ENCODE measurements around the gene ANKRD30A. TPM values are rescaled to one million over a fixed set of nuclear protein-coding genes. Genes with fewer than 3 reads are reported as not detected.
"Not testable (repeated sequence)": the region's sequence is repeated elsewhere in the genome, so short reads cannot be mapped to it uniquely, and the experiment has no call there.

Gene ANKRD30A
- not detected in 2 replicates for total RNA-seq (2014; rRNA removed; shearing (Covaris generic))
- polyA plus RNA-seq (2014; cell fraction: nucleus; rRNA removed) = not detected in 2 replicates

DNA sequence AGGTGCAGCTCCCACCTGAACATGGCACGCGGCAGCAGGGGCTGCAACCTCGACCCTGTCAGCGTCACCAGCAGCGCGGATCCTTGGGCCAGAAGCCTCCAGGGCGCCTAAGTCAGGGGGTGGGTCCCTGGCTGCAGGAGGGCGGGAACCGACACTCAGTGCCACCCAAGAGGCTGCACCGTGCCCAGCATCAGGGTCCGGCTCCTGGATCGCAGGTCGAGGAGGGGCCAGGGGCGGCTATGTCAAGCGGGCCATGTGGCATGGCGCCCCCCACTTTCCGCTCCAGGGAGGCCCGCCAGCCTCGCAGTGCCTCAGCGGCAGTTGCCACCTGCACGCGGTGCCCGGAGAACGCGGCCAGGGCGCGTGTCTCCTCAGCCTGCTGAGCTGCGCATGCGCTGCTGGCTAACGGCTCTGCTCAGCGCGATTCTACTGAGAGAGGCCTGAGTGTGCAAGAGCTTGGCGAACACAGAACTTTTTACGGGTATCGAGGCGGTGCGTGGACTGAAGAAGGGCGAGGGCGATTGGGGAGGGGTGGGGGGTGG is at the start of gene ANKRD30A:
ANKRD30A (plus strand) TSS at position 408 of the 542 bp plus-strand sequence. CDS start 190 bp downstream, outside the sequence.
- DNase-seq (ENCODE audit: extremely low read depth, low read depth) = no peak

GRCh38 chr10:37076083-37076482 is 49.3 kb upstream of the ANKRD30A start:
- DNase-seq (ENCODE audit: extremely low read depth, low read depth) = not testable (repeated sequence)

DNA sequence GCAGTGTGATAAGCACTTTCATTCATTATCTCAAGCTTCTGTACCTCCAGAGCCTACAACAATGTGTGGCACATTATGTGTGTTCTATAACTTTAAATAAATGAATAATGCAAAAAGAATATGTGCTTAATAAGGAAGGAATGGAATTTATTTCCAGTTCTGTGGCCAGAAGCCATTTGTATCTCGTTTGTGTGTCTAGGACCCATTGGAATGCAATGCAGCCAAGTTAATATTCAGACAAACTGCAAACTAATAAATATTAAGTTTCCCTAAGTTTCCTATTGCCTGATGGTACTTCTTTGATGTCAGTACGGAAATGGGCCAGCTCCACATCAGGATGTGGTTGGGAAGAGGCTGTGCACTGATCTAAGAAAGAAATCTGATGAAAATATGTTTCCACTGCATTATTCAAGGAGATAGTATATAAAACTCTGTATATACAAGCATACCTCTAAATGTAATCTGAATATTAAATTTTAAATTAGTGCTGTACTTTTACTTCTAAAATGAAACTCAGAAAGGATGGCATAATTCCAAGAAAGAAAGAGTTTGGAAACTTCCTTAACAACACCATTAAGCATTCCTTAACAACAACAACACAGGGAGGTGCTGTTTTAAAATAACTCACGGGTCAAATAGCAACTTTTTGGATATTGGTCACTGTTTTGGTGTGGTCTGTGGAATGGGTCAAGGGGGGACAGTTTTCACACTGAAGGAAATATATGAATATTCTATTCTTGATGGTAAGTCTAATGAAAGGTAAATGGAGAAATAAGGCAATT is 29.4 kb upstream of the ANKRD30A start:
- DNase-seq (ENCODE audit: extremely low read depth, low read depth) = no peak

DNA sequence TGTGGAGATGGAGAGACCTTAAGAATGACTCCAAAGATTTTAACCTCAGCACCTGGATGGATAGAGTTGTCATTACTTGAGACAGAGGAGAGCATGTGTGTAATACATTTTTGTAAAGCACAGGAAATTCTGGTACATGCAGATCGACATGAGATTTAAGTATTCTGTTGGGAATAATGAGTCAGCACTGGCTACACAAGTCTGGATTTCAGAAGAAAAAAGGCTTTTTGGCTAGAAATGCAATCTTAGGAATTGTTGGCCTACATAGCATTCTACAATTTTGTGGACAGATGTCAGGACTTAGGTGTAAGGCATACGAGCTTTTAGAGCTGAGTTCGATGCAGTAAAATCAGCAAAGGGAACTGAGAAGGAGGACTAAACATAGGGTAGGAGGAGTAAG is 24.1 kb upstream of the ANKRD30A start:
- DNase-seq (ENCODE audit: extremely low read depth, low read depth) = no peak

GRCh38 chr10:37109000-37109399 is 16.4 kb upstream of the ANKRD30A start:
- DNase-seq (ENCODE audit: extremely low read depth, low read depth) = no peak

DNA sequence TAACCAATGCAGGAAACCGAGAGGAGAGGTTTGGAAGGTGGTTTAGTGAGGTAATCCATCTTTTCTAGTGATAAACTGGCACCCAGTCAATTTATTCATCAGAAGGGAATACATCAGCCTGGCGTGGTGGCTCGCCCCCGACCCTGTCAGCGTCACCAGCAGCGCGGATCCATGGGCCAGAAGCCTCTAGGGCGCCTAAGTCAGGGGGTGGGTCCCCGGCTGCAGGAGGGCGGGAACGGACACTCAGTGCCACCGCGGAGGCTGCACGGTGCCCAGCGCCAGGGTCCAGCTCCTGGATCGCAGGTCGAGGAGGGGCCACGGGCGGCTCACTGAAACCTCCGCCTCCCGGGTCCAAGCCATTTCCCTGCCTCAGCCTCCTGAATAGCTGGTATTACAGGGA is 866 bp upstream of the ANKRD30A start:
- DNase-seq (ENCODE audit: extremely low read depth, low read depth) = no peak

GRCh38 chr10:37125921-37126320 is 523 bp downstream of the ANKRD30A start:
- no peak for DNase-seq (ENCODE audit: extremely low read depth, low read depth)

- DNase-seq (ENCODE audit: extremely low read depth, low read depth) = no peak
Measured at GRCh38 chr10:37146443-37146842, 21.0 kb downstream of the ANKRD30A start.

DNA sequence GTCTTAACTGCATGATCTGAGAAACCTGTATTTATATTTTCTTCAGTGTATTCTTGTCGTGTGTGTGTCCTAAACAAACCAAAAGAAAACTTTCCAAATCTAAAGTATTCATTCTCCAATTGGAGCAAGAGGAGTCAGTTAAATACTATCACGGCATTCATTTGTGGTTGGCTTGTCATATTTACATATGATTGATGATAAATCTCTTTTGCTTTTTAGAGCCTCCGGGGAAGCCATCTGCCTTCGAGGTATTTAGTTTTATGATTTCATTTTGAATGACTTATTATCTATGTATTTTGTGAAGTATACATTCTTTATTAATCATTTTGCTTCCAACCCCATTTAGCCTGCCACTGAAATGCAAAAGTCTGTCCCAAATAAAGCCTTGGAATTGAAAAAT is 37.0 kb downstream of the ANKRD30A start:
- not testable (repeated sequence) for DNase-seq (ENCODE audit: extremely low read depth, low read depth)

- DNase-seq (ENCODE audit: extremely low read depth, low read depth) = not testable (repeated sequence)
Measured at GRCh38 chr10:37171945-37172344, 46.5 kb downstream of the ANKRD30A start.

- not testable (repeated sequence) for DNase-seq (ENCODE audit: extremely low read depth, low read depth)
Measured at GRCh38 chr10:37178296-37178695, 52.9 kb downstream of the ANKRD30A start.

DNA sequence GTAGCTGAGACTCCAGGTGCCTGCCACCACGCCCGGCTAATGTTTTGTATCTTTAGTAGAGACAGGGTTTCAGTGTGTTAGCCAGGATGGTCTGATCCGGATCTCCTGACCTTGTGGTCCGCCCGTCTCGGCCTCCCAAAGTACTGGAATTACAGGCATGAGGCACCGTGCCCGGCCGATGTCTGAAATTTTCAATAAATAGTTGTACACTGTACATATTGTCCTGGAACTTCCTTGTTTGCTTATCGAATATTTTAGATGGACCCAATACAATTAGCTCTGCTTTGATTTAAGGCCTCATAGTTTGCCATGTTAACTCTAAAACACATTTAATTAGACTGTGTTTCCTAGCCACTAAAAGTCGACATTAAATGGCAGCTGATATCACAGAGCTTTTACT is 57.3 kb downstream of the ANKRD30A start:
- DNase-seq (ENCODE audit: extremely low read depth, low read depth) = not testable (repeated sequence)

GRCh38 chr10:37206132-37206531 is 80.7 kb downstream of the ANKRD30A start:
- DNase-seq (ENCODE audit: extremely low read depth, low read depth) = no peak

DNA sequence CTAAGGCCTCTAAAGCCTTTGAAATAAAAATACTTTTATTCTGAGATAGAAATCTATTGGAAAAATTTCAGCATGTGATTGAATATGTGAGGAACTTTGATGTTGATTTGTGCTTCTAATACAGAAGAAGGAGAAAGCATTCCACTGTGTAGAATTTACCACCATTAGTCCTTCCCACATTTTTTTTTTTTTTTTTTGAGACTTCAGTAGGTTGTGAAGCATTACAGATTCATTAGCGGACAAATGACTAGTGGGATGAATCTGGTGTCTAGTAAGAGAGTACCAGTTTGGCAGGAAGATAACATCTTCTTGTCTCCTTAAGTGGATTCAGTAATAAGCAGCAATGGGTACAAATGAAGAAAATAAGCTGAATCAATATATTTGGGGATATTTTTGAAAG is 95.5 kb downstream of the ANKRD30A start:
- no peak for DNase-seq (ENCODE audit: extremely low read depth, low read depth)

DNA sequence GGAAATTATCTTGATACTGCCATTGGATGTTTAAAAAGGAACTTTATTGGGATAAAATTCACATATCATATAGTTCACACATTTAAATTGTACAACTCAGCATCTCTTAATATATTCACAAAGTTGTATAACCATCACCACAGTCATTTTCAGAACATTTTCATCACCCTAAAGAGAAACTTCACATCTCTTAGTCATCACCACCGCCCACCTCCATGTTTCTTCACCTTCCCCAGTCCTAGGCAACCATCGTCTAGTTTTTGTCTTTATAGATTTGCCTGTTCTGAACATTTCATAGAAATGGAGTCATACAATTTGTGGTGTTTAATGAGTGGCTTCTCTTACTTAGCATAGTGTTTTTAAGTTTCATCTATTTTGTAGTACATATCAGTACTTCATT is 96.6 kb downstream of the ANKRD30A start:
- no peak for DNase-seq (ENCODE audit: extremely low read depth, low read depth)

DNA sequence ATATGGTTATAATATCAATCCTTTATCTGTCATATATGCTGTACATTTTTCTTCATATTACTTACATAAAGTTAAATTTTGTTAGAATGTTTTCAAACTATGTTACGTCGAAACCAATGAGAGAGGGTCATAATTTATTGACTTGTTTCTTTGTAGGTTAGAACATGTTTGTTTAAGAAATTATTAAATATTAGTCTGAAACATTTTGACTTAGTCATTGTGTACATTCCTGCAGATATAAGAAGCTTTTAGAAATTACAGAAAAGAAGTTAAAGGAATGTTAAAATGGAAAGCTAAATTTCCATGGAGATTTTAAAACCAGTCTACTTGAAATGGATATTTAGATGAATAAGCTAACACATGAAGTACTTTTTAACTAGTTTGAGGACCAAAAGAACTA is 99.8 kb downstream of the ANKRD30A start:
- no peak for DNase-seq (ENCODE audit: extremely low read depth, low read depth)

DNA sequence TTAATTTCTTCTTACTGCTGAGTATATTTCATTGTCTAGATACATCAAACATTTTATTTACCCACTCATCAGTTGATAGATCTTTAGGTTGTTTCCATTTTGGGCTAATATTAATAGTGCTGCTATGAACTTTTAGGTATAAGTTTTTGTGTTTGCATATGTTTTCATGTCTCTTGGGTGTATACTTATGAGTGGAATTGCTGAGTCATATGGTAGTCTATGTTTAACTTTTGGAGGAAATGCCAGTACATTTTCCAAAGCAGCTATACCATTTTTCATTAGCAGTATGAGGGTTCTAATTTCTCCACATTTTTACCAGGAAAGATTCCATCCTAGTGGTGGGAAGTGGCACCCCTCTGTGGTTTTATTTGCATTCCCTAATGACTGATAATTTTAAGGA is 101.1 kb downstream of the ANKRD30A start:
- DNase-seq (ENCODE audit: extremely low read depth, low read depth) = no peak

GRCh38 chr10:37234692-37235091 is 109.3 kb downstream of the ANKRD30A start:
- no peak for DNase-seq (ENCODE audit: extremely low read depth, low read depth)

DNA sequence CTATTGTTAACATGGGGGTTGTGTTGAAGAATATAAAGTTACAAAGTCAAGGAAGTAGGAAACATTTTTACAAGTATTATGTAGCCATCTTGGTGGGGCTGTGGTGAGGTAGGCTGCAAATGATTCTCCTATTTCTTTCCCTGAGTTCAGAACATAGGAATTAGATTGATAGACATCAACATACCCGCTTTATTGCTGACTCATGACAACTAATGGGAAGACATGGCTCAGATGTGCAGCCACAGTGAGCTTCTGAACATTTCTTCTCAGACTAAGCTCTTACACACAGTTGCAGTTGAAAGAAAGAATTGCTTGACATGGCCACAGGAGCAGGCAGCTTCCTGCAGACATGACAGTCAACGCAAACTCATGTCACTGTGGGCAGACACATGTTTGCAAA is 110.7 kb downstream of the ANKRD30A start:
- no peak for DNase-seq (ENCODE audit: extremely low read depth, low read depth)

DNA sequence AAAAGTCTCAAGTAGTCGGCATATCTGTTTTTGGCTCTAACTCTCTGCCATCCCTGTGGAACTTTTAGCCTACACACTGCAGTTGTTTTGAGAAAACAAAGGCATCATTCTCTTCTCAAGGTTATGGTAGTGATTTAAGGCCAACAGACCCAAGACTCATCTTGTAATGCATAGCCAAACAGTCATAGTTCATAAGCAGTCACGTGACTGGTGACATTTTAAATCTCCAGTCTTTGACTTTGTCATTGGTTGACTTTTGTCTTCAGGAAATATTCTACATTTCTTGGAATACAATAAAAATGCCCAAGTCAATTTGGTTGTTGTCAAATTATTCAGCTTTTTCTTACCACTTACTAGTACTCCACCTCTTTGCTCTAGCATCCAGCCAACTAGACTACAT is 114.8 kb downstream of the ANKRD30A start:
- no peak for DNase-seq (ENCODE audit: extremely low read depth, low read depth)

- DNase-seq (ENCODE audit: extremely low read depth, low read depth) = no peak
Measured at GRCh38 chr10:37246637-37247036, 121.2 kb downstream of the ANKRD30A start.

GRCh38 chr10:37255837-37256236 is 130.4 kb downstream of the ANKRD30A start:
- not testable (repeated sequence) for DNase-seq (ENCODE audit: extremely low read depth, low read depth)
